ENCODE data around the gene COL26A1. TPM values are rescaled to one million over a fixed set of nuclear protein-coding genes. Genes with fewer than 3 reads are reported as not detected.
A peak's percentile ranks its signal among the peaks of the same experiment; 100 is the strongest.

The COL26A1 gene
- total RNA-seq, 1 experiment from 2014 or later = not detected

GRCh38 chr7:101457001-101457750, 94.5 kb downstream of the COL26A1 start:
- Histone ChIP-seq H3K9me2 (replicated peaks; ENCODE audit: low read length) (no peaks in the 10 kb centered on the region), H3K27me3 (ENCODE audit: low read length) (no peaks in the 10 kb centered on the region), H3F3A (ENCODE audit: low read length, unreplicated experiment) (no peaks in the 10 kb centered on the region), H3K4me1 (ENCODE audit: insufficient read depth, low read length) (peaks cover 4% of the 10 kb centered on the region; the same call in 1 of the 2 replicates), H2AFZ (ENCODE audit: low read length) (no peak overlapping the region), H3K9me3 (ENCODE audit: low read length) (no peaks in the 10 kb centered on the region), H3K4me3 (ENCODE audit: low read length) (no peak overlapping the region), H3K4me2 (ENCODE audit: low read length) (no peak overlapping the region), H3K79me2 (ENCODE audit: low read length) (no peaks in the 10 kb centered on the region), H4K20me1 (ENCODE audit: low read length) (no peaks in the 10 kb centered on the region), H3K27ac (ENCODE audit: low read length) (no peak overlapping the region), H3K9ac (ENCODE audit: low read length) (no peak overlapping the region), H3K36me3 (ENCODE audit: low read depth, low read length) (no peaks in the 10 kb centered on the region)
- no TSS peak for BruUV-seq (replicated peaks)
- TF ChIP-seq EZH2phosphoT487 (IDR thresholded peaks at IDR 0.05; ENCODE audit: borderline replicate concordance, low read length) = no peak
- TF ChIP-seq EZH2 (IDR thresholded peaks at IDR 0.05; ENCODE audit: low read length, unreplicated experiment) = no peak
- no peak for TF ChIP-seq CTCF (conservative IDR thresholded peaks at IDR 0.05; ENCODE audit: low read depth, low read length)
- ChIA-PET POLR2A (ENCODE audit: unreplicated experiment) (no interaction called here), CTCF (no interaction called here)
- intact Hi-C loops (cut with micrococcal nuclease) = no loop called here
- DNase-seq (peak; percentile 7), ATAC-seq (no peak; the same call in 1 of the 2 replicates)

- POLR2A ChIA-PET (ENCODE audit: unreplicated experiment) = no interaction called here
- no peak overlapping the region for H2AFZ ChIP-seq (ENCODE audit: low read length)
These were observed 102.5 kb downstream of the COL26A1 start for GRCh38 chr7:101465131-101465530.

More at GRCh38 chr7:101465131-101465530, 102.5 kb downstream of the COL26A1 start:
- ATAC-seq (no peak), DNase-seq (no peak)
- no peaks in the 10 kb centered on the region for H3K4me1 ChIP-seq (ENCODE audit: insufficient read depth, low read length)
- no peaks in the 10 kb centered on the region for H3K9me2 ChIP-seq (replicated peaks; ENCODE audit: low read length)
- CTCF ChIA-PET = no interaction called here
- no peak overlapping the region for H3K9ac ChIP-seq (ENCODE audit: low read length)
- no peak overlapping the region for H3K4me3 ChIP-seq (ENCODE audit: low read length)
- no peaks in the 10 kb centered on the region for H3K27me3 ChIP-seq (ENCODE audit: low read length)
- no peaks in the 10 kb centered on the region for H3K79me2 ChIP-seq (ENCODE audit: low read length)
- intact Hi-C loops (cut with micrococcal nuclease) = no loop called here
- H3F3A ChIP-seq (ENCODE audit: low read length, unreplicated experiment) = no peaks in the 10 kb centered on the region
- no peak for TF ChIP-seq CTCF (conservative IDR thresholded peaks at IDR 0.05; ENCODE audit: low read depth, low read length)
- TF ChIP-seq EZH2 (IDR thresholded peaks at IDR 0.05; ENCODE audit: low read length, unreplicated experiment) = no peak
- no peak for TF ChIP-seq EZH2phosphoT487 (IDR thresholded peaks at IDR 0.05; ENCODE audit: borderline replicate concordance, low read length)
- no peak overlapping the region for H3K4me2 ChIP-seq (ENCODE audit: low read length)
- H3K27ac ChIP-seq (ENCODE audit: low read length) = no peak overlapping the region
- no peaks in the 10 kb centered on the region for H3K9me3 ChIP-seq (ENCODE audit: low read length)
- H3K36me3 ChIP-seq (ENCODE audit: low read depth, low read length) = no peaks in the 10 kb centered on the region
- no TSS peak for BruUV-seq (replicated peaks)
- no peaks in the 10 kb centered on the region for H4K20me1 ChIP-seq (ENCODE audit: low read length)

All from PC-3 (cell line).